SHP77 treated with DMSO at 0.1 percent for 48 hours (cell line): Measurements from ENCODE around the gene PMF1.

ENCODE experiments used
- DNase-seq: peaks from one replicate; lab custom pipeline; 2025; lab: John Stamatoyannopoulos, UW

PMF1 gene

GRCh38 chr1:156266051-156266450, 53.2 kb downstream of the PMF1 start:
- no peak for DNase-seq

DNA sequence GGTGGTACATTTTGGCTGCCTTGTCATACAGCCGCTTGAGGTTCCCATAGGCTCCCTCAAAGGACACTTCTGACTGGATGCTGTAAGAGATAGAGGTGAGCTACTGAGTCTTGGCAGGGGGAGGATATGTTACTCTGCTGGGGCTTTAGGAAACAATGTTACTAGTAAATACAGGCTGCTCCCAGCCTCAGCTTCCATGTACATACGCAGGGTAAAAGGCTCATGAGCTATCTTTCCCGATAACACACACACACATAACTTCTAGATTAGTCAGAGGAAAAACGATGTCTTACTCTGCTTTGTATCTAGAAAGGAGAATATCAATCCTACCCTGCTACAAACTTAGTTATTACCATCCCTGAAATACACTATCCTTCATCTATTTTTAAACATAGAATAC, 55.5 kb downstream of the PMF1 start:
- no peak for DNase-seq

DNA sequence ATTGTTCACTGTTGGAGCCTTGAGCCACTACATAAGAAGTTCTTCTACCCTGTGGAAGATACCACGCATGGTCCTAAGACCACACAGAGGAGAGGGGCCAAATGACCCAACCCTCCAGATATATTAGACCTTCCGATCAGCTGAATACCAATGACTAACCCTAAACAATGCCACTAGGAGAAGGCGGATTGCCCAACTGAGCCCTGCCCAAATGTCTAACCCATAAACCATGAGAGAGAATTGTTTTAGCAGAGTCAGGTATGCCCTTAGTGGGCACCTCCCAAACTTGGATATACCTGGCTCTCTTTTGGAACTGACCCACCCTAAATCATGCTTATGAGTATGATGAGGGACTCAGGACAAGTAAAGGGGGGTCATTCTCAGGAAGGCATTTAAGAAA, 57.5 kb downstream of the PMF1 start:
- DNase-seq: no peak

- DNase-seq: no peak
Measured at GRCh38 chr1:156276532-156276931, 63.7 kb downstream of the PMF1 start.

DNA sequence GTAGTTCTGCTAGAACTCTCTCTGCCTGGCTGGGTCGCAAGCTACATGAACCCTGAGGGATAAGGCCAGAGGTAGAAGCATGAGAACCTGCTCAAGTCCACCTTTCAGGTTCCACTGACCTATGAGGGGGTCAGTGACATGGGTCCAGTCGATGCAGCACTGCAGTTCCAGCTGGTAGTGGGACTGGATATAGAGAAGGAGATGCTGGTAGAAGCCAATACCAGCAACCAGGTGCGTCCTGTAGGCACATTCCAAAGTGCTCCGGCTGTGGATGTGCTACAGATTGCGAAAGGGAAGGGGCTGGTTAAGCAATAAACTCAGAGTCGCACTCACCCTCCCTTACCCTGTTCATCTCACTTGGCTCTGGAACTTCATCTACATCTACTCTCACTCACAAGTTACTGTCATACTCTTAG, 64.2 kb downstream of the PMF1 start:
- no peak for DNase-seq

DNA sequence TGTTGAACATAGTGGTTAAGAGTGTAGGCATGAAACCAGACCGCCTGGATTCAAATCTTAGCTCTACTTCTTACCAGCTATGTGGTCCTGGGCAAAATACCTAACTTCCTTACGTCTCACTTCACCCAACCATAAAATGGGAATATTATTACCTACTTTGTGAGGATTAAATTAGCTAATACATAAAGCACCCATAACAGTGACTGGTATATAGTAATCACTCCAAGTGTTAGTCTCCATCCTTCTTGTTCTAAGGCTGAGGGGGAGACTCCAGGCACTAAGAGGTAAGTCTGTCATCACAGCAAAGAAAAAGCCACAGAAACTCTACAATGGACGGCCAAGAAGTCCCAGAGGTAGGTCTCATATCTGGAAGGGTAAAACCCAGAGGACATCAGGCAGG, 67.0 kb downstream of the PMF1 start:
- no peak for DNase-seq

DNA sequence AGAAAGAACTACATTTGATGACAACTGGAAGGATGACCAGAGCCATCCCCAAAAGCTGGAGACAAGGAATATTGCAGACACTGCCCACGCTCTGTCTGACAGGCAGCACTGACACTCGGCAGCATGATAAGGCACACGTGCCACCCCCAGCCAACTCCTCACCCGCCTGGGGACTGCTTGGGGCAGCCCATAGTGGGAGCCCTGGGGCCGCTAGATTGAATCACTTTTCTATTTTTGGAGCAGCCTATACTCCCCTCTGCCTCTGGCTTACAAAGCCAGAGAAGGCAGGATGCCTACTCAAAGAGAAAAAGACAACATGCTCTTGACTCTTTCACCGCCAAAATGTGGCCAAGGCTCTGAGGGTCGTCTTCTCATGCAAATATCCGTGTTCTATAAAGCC, 68.5 kb downstream of the PMF1 start:
- DNase-seq: no peak

DNA sequence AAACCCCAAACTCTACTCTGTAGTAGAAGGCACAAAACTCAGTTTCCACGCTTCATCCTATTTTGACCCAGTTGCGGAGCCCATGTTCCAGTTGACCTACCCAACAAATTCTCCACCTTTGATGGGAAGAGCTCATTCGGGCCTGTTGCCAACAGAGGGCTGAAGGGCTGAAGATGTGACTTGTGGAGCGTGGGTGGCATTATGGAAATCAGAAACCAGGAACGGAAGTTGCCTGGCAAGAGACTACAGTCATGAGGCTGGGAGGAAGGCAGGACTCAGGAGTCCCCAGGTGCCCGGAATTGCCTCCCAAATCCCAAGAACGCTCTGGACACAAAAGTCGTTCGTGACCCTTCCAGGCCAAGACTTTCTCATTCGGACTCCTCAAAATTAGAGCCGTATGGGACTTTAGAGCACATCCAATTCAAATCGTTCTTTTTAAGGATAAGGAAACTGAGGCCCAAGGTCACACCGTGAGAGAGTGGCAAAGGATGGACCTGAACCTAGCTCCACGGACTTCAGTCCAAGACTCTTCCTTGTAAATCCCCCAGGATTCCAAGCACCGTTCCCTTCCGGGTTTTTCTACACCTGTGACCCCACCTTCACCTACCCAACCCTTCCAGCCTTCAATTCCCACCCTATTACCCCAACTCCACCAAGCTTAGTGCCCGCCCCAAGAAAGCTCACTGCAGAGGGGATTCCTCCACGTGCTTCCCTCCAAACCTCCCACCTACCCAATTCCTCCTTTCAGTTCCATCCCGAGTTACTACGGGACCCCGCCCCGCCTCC, 69.1 kb downstream of the PMF1 start:
- DNase-seq: no peak

DNA sequence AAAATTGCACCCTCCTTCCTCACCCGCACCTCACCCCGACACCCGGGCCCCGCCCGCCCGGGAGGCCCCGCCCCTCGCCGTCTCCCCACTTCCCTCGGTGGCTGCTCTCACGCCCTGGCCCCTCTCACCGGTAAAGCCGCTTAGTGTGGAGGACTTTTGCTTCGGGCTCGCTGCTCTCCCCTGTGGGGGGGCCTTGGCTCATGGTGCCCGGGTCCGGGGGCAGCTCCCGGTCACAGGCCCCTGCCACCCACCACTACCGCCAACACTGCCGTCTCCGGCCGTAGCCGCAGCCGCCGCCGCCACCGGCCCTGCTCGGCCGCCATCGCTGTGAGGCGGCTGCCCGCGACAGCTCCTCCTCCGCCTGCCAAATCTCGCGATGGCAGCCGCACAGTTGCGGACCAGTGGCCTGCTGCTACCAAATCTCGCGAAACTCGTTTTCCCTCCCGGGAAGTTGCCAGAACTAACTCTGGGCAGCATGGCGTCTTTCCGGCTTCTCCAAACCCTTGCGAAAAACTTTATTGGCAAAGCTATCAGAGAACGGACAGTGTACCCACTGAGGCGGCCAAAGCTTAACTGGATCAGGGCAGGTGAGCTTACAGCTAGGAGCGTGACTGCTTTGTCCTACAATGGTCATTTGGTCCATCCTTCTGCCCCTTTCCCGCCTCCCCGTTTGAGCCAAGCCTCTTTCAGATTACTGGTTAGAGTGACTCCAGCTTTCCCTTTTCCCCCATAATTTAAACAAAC, 69.8 kb downstream of the PMF1 start, which contains the start of gene SMG5:
Gene SMG5 (minus strand): TSS at position 347 of the 744 bp plus-strand sequence. CDS start 145 bp downstream, at position 202.
- peak; percentile 99 for DNase-seq

- no peak for DNase-seq
Measured at GRCh38 chr1:156283521-156283920, 70.7 kb downstream of the PMF1 start.

DNA sequence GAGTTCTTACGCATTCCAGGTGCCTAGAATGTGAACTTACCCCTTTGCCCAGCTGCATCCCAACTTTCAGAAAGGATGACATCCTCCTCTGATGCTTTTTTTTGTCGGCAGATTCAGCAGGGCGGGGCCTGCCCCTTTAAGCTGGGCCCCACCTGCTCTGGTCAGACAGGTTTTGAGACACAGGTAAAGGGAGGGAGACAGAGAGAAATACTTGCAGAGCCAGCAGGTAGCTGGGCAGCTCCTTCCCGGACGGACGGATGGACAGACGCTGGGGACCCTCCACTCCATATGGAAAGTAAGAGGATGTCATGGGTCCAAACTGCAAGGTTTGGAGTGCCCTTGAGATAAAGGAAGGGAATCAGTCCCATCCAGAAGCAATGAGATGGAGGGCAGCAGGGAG, 71.3 kb downstream of the PMF1 start, which contains the start of gene TMEM79:
Gene TMEM79 (plus strand): TSS at position 214 of the 400 bp plus-strand sequence. CDS start 902 bp downstream, outside the sequence.
- no peak for DNase-seq

DNA sequence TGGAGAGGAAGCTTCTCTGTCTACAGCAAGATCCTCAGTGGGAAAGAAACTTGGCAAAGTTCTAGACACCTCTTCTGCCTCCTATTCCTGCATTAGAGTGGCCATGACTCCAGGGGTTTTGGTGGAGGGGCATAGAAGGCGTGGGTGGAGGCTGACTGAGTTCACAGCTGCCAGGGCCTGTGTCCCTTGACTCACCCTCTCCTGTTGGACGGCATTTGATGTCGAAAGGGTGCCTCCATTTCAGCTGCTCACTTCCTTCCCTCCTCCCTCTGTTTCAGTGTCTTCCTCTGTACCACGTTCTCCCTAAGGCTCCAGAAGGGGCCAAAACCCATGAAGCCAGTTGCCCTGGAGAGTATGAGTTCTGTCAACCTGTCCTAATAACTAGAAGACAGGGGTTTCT, 72.0 kb downstream of the PMF1 start:
- no peak for DNase-seq

- no peak for DNase-seq
Measured at GRCh38 chr1:156285437-156285836, 72.6 kb downstream of the PMF1 start.

DNA sequence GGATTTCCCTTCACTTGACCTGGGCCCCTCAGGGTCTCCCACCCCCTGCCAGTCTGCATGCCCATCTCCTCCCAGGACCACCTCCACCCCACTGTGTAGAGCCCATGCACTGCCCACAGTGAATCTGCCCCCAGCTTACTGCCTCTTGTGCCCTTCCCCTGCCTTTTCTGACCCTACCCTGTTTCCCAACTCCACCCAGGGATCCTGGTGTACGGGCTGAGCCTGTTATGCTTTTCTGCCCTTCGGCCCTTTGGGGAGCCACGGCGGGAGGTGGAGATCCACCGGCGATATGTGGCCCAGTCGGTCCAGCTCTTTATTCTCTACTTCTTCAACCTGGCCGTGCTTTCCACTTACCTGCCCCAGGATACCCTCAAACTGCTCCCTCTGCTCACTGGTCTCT, 73.3 kb downstream of the PMF1 start:
- DNase-seq: no peak
